ENCODE results near the gene JAZF1.

- no peak for TF ChIP-seq EZH2 (optimal IDR thresholded peaks at IDR 0.05; ENCODE audit: low read depth, low read length)
- TF ChIP-seq, protein P1, sequence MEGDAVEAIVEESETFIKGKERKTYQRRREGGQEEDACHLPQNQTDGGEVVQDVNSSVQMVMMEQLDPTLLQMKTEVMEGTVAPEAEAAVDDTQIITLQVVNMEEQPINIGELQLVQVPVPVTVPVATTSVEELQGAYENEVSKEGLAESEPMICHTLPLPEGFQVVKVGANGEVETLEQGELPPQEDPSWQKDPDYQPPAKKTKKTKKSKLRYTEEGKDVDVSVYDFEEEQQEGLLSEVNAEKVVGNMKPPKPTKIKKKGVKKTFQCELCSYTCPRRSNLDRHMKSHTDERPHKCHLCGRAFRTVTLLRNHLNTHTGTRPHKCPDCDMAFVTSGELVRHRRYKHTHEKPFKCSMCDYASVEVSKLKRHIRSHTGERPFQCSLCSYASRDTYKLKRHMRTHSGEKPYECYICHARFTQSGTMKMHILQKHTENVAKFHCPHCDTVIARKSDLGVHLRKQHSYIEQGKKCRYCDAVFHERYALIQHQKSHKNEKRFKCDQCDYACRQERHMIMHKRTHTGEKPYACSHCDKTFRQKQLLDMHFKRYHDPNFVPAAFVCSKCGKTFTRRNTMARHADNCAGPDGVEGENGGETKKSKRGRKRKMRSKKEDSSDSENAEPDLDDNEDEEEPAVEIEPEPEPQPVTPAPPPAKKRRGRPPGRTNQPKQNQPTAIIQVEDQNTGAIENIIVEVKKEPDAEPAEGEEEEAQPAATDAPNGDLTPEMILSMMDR (IDR thresholded peaks at IDR 0.05; ENCODE audit: low read length), result no peak
Measured at GRCh38 chr7:27923642-27923980, 257.0 kb downstream of the JAZF1 start.

All from MM.1S (cell line).